Hematopoietic multipotent progenitor cell treated with erythropoietin and hydrocortisone succinate and interleukin-3 and kit ligand, for 8 days (in vitro differentiated cells): ENCODE results near the gene ZFP42.
"Not testable (repeated sequence)": the region's sequence is repeated elsewhere in the genome, so short reads cannot be mapped to it uniquely, and the experiment has no call there.

Experiments
- DNase-seq: peaks from one replicate; pipeline ENCODE4 v3.0.0-alpha.2; 2015

ZFP42 gene

GRCh38 chr4:187995322-187996207 lies at the start of gene ZFP42:
Gene ZFP42, plus strand, starts transcription at chr4:187995771. Its CDS starts 7,037 bp downstream, at chr4:188002808.
- no peak for DNase-seq

GRCh38 chr4:187961171-187961570 lies 34.4 kb upstream of the ZFP42 start:
- DNase-seq: no peak

GRCh38 chr4:187961961-187962360 lies 33.6 kb upstream of the ZFP42 start:
- DNase-seq: no peak

GRCh38 chr4:187962926-187963325 lies 32.6 kb upstream of the ZFP42 start:
- DNase-seq: no peak

- DNase-seq: no peak
Measured at GRCh38 chr4:187965726-187966125, 29.8 kb upstream of the ZFP42 start.

- DNase-seq: no peak
Measured at GRCh38 chr4:187972135-187972534, 23.4 kb upstream of the ZFP42 start.

GRCh38 chr4:187983746-187984145 lies 11.8 kb upstream of the ZFP42 start:
- DNase-seq: no peak

- no peak for DNase-seq
Measured at GRCh38 chr4:187992971-187993370, 2.6 kb upstream of the ZFP42 start.

GRCh38 chr4:187993827-187994226 lies 1.7 kb upstream of the ZFP42 start:
- DNase-seq: no peak

- no peak for DNase-seq
Measured at GRCh38 chr4:187996502-187997177, 1.1 kb downstream of the ZFP42 start.

- not testable (repeated sequence) for DNase-seq
Measured at GRCh38 chr4:187997991-187998390, 2.4 kb downstream of the ZFP42 start.

- no peak for DNase-seq
Measured at GRCh38 chr4:187999406-187999932, 3.9 kb downstream of the ZFP42 start.

- DNase-seq: no peak
Measured at GRCh38 chr4:188002323-188002722, 6.8 kb downstream of the ZFP42 start.

GRCh38 chr4:188002751-188003150 lies 7.2 kb downstream of the ZFP42 start:
- DNase-seq: no peak

GRCh38 chr4:188005561-188005960 lies 10.0 kb downstream of the ZFP42 start:
- DNase-seq: no peak

- DNase-seq: no peak
Measured at GRCh38 chr4:188006285-188006848, 10.8 kb downstream of the ZFP42 start.

GRCh38 chr4:188008377-188008776 lies 12.8 kb downstream of the ZFP42 start:
- no peak for DNase-seq

GRCh38 chr4:188012426-188012945 lies 16.9 kb downstream of the ZFP42 start:
- DNase-seq: no peak

GRCh38 chr4:188015025-188015940 lies 19.7 kb downstream of the ZFP42 start:
- no peak for DNase-seq

GRCh38 chr4:188016754-188017153 lies 21.2 kb downstream of the ZFP42 start:
- DNase-seq: no peak

GRCh38 chr4:188018262-188018661 lies 22.7 kb downstream of the ZFP42 start:
- no peak for DNase-seq

GRCh38 chr4:188021548-188022249 lies 26.1 kb downstream of the ZFP42 start:
- no peak for DNase-seq
